WTC11 (cell line): ENCODE data around the gene PARP4.
"Not testable (repeated sequence)": the region's sequence is repeated elsewhere in the genome, so short reads cannot be mapped to it uniquely, and the experiment has no call there.

Source experiments
- ATF2 ChIP-seq: sonication (generic); formaldehyde crosslinking; IDR thresholded peaks from 2 replicates; pipeline ENCODE4 v1.8.1; 2022; ENCODE audit warnings: low read depth, missing genetic modification reagents, borderline replicate concordance
- CREB1 ChIP-seq: sonication (generic); formaldehyde crosslinking; IDR thresholded peaks from 2 replicates; pipeline ENCODE4 v1.8.0; 2023; ENCODE audit warnings: mild to moderate bottlenecking, missing genetic modification reagents
- CTCF ChIP-seq: fragments of 200-600 bp; IDR thresholded peaks from 2 replicates; pipeline ENCODE4 v1.8.0; 2022; ENCODE audit warnings: antibody characterized with exemption
- TF ChIP-seq, protein P1 (sequence below): sonication (generic); formaldehyde crosslinking; IDR thresholded peaks from 2 replicates; pipeline ENCODE4 v1.8.1; 2023; ENCODE audit warnings: mild to moderate bottlenecking, missing genetic modification reagents, moderate library complexity

GRCh38 chr13:24391771-24392683 is 120.6 kb downstream of the PARP4 start:
- not testable (repeated sequence) for TF ChIP-seq CTCF; ATF2 (CRISPR knock-in tag); CREB1 (CRISPR knock-in tag)
- TF ChIP-seq, protein P1, sequence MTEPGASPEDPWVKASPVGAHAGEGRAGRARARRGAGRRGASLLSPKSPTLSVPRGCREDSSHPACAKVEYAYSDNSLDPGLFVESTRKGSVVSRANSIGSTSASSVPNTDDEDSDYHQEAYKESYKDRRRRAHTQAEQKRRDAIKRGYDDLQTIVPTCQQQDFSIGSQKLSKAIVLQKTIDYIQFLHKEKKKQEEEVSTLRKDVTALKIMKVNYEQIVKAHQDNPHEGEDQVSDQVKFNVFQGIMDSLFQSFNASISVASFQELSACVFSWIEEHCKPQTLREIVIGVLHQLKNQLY (CRISPR knock-in tag): not testable (repeated sequence)
